Stimulated activated CD4-positive, alpha-beta T cell treated with anti-CD3 and anti-CD28 coated beads, Interleukin-12 subunit alpha, Interleukin-12 subunit beta, amount 100 ng/mL, for 4 hours (primary cell): ENCODE measurements around the gene CYP4F2.
"Not testable (repeated sequence)": the region's sequence is repeated elsewhere in the genome, so short reads cannot be mapped to it uniquely, and the experiment has no call there.

Source experiments
- DNase-seq: peaks from one replicate; pipeline ENCODE4 v3.0.0-alpha.2; 2020

The CYP4F2 gene

GRCh38 chr19:15843203-15843893, 54.5 kb downstream of the CYP4F2 start:
- DNase-seq: no peak

- no peak for DNase-seq
Observed at GRCh38 chr19:15841875-15842569, 55.9 kb downstream of the CYP4F2 start.

GRCh38 chr19:15840833-15841232, 57.0 kb downstream of the CYP4F2 start:
- DNase-seq: no peak

DNA sequence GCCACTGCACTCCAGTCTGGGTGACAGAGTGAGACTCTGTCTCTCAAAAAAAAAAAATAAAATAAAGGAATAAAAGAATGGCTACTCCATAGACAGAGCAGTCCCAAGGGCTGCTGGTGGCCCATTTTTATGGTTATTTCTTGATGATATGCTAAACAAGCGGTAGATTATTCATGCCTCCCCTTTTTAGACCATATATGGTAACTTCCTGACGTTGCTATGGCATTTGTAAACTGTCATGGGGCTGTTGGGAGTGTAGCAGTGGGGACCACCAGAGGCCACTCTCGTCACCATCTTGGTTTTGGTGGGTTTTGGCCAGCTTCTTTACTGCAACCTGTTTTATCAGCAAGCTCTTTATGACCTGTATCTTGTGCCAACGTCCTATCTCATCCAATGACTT, 58.0 kb downstream of the CYP4F2 start:
- not testable (repeated sequence) for DNase-seq

DNA sequence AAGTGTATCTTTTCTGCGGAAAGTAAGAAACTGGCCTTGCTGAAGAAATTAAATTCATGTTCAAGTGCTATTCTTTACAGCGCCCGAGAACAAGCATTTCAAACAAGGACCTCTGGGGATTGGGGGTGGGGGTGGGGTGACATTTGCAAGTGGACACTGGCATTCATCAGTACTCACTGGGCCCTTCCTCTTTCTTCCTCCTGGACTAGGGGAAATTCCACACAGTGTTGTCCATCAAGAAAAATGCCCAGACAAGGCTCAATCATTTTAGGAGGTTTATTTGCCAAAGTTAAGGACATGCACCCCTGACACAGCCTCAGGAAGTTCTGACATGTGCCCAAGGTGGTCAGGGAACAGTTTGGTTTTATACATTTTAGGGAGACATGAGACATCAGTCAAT, 59.5 kb downstream of the CYP4F2 start:
- DNase-seq: no peak

DNA sequence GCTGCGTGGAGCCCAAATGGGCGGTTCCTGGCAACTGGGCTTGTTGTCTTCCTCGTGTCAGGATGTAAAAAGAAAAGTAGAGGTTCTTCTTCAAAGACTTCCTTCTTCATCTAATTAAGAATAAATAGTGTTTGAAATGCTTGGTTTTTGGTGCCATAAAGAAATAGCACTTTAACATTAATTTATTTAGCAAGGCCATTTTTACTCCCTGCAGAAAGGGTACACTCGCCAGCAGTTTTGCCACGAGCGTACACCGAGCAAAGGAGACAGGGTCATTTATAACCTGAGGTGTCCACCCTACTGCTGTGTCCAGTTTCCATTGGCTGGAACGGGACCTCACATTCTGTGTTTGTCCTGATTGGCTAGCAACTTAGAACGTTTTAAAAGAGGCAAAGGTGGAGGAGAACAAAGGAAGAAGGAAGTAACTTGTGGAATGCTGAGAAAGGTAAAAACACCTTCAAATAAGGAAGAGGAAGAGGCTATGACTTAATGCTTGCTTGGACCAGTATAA, 60.6 kb downstream of the CYP4F2 start:
- no peak for DNase-seq

GRCh38 chr19:15836330-15837220, 61.3 kb downstream of the CYP4F2 start:
- DNase-seq: peak; percentile 90

GRCh38 chr19:15835565-15836329, 62.1 kb downstream of the CYP4F2 start:
- not testable (repeated sequence) for DNase-seq

- DNase-seq: not testable (repeated sequence)
Observed at GRCh38 chr19:15834232-15834631, 63.6 kb downstream of the CYP4F2 start.

DNA sequence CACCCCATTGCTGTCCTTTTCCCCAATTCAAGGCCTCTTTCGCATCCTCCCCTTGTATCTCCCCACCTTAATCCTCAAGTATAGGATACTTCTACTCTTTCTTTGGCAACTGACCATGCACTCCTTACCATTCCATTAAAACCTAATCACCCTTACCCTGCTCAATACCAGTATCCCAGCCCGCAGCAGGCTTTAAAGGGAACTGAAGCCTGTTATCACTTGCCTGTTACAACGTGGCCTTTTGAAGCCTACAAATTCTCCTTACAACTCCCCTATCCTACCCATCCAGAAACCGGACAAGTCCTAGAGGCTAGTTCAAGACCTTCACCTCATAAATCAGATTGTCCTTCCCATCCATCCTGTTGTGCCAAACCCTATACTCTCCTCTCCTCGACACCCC, 66.2 kb downstream of the CYP4F2 start:
- no peak for DNase-seq

DNA sequence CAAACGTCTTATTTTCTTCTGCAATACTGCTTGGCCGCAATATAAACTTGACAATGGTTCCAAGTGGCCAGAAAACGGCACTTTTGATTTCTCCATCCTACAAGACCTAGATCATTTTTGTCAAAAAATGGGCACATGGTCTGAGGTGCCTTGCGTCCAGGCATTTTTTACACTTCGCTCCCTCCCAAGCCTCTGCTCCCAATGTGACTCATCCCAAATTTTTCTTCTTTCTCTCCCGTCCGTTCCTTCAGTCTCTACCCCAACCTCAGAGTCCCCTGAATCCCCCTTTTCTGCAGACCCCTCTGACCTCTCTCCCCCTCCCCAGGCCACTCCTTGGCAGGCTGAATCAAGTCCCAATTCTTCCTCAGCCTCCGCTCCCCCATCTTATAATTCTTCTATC, 68.1 kb downstream of the CYP4F2 start:
- no peak for DNase-seq

DNA sequence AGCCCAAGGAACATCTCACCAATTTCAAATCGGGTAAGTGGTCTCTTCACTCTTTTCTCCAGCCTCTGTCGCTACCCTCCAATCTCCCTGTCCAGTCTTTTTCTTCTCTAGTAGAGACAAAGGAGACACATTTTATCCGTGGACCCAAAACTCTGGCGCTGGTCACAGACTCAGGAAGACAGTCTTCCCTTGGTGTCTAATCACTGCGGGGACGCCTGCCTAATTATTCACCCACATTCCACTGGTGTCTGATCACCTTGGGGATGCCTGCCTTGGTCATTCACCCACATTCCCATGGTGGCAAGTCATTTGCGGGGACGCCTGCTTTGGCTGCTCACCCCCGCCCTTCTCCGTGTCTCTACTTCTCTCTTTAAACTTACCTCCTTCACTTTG, 68.6 kb downstream of the CYP4F2 start:
- no peak for DNase-seq

GRCh38 chr19:15828611-15829305, 69.1 kb downstream of the CYP4F2 start:
- not testable (repeated sequence) for DNase-seq

DNA sequence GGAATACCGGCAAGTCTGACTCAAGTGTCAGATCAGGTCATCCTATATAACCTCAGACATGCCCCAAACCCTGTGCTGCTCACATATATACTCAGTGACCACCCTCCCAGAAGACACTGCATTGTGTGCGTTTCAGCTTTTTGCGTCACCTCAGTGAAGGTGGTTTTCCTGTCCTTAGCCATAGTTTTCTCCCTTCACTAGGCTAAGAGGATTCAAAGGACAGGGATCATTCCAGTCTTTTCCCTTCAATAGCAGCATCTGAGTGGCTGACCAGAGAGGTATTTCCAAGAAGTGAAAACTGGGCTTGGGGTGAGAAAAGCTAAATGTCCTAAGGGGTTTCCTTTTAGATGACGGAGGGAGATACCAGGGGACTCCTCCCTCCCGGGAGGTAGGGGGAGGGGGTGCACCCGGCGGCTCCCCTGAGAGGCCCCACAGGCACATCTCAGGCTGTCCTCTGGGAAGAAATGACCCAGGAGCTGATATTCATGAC, 69.7 kb downstream of the CYP4F2 start:
- no peak for DNase-seq
